CD1c-positive myeloid dendritic cell (primary cell): ENCODE measurements around the gene GEMIN5.
"Not testable (repeated sequence)": the region's sequence is repeated elsewhere in the genome, so short reads cannot be mapped to it uniquely, and the experiment has no call there.

Source experiments
- DNase-seq: peaks from one replicate; pipeline ENCODE4 v3.0.0-alpha.2; 2016; ENCODE audit errors: extremely low spot score

Gene GEMIN5

DNA sequence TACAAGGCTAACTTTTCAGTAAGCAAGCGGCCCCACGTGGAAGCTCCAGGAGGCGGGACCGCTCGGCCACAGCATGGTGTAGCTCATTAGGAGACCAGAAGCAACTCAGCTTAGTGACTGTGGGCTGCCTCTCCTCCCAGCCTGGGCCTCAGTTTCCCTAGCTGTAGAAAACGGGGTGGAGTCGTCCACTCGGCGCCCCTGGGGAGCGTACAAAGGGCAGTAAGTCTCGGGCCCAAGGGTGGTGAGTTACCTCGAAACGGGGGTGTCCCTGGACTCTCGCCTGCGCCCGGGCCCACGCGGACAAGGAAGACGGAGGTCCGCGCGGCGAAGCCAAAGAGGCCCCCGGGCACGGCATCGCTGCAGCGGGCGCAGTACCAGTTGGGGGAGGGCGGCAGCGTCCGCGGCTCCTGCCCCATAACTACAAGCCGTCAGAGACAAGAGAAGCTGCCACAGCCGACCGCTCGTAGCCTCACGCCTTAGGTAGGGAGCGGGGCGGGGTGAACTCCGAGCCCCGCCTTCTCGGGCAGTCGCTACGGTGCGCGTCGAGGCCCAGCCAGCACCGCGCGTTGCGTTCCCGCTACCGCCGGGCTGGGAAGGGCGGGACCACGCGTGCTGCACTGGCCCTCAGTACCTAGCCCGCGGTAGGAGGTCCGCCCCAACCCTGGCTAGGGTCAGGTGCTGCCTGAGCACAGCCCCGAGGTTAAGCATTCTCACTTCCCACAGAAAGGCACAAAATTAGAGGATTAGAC is at the start of gene GEMIN5:
Gene GEMIN5 (minus strand): TSS at position 494 of the 749 bp plus-strand sequence. CDS start 78 bp downstream, at position 416.
- DNase-seq, result peak; percentile 89

GRCh38 chr5:154986151-154986550 is 48.1 kb upstream of the GEMIN5 start:
- no peak for DNase-seq

- DNase-seq, result no peak
Observed at GRCh38 chr5:154984946-154985516, 47.0 kb upstream of the GEMIN5 start.

- not testable (repeated sequence) for DNase-seq
Observed at GRCh38 chr5:154978294-154978693, 40.3 kb upstream of the GEMIN5 start.

GRCh38 chr5:154977409-154977808 is 39.4 kb upstream of the GEMIN5 start:
- DNase-seq, result peak; percentile 44

GRCh38 chr5:154976082-154976481 is 38.1 kb upstream of the GEMIN5 start:
- not testable (repeated sequence) for DNase-seq

DNA sequence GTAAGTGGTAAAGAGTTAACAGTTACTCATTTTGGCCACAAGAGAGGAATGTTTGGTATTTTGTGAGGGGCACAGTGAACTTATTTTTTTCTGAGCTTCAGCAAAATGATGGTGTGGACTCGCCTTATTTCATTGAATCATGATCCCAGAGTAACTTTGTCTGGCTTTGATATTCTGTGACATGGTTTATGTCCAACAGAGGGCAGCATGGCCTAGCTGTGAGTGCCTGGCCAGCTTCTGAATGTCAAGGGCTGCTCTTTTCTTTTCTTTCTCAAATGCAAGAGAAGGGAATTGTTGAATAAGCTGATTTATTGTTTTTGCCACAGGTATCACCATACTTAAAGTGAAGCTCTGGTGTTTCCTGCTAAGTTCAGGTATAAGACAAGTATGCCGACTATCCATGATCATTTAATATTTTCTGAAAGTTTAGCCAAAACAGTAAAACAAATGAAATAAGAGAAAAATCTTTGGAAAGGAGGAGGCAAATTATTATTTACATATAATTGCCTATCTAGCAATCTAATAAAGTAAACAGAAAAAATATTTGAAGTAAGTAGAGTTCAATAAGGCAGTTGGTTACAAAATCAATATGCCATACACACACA is 34.6 kb upstream of the GEMIN5 start:
- DNase-seq, result peak; percentile 16

DNA sequence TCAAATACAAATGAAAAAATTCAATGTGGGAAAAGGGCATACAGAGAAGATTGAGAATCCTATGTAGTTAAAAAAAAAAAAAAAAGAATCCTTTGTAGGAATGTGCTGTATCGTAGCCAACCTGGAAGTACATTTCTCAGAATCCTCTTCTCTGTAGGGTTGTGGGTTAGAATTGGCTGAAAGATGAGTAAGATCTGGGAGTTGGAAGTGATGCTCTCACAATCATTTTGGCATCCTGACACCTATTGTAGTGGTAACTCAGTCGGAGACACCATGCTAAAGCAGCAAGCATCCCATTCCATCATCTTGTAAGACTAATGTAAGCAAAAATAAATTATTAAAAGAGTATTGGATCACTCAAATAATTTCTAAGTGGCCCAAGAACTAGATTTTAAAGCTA is 33.5 kb upstream of the GEMIN5 start:
- no peak for DNase-seq

GRCh38 chr5:154970759-154971158 is 32.7 kb upstream of the GEMIN5 start:
- DNase-seq, result peak; percentile 34

GRCh38 chr5:154968953-154969352 is 30.9 kb upstream of the GEMIN5 start:
- no peak for DNase-seq

- DNase-seq, result peak; percentile 21
Observed at GRCh38 chr5:154967421-154968024, 29.5 kb upstream of the GEMIN5 start.

- no peak for DNase-seq
Observed at GRCh38 chr5:154966874-154967273, 28.9 kb upstream of the GEMIN5 start.

- no peak for DNase-seq
Observed at GRCh38 chr5:154966081-154966841, 28.2 kb upstream of the GEMIN5 start.

DNA sequence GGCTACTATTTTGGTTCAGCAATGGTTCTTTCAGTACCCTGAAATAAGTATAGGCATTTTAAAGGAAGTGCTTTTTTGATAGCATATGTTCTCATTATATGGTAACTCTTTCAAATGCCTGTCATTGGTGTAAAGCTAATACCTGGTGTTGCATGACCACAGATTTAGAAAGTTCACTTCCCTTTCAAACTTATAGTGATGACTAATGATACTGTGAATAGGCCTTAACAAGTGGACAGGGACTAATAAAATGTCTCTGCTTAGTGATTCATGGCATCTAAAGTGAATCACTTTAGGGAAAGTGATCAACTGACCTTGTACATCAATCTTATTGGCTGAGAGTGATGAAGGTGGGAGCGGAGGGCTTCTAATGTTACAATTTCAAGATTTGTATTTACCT is 24.5 kb upstream of the GEMIN5 start:
- DNase-seq, result no peak

GRCh38 chr5:154956712-154957111 is 18.7 kb upstream of the GEMIN5 start:
- no peak for DNase-seq

- DNase-seq, result no peak
Observed at GRCh38 chr5:154949781-154950180, 11.8 kb upstream of the GEMIN5 start.

- DNase-seq, result no peak
Observed at GRCh38 chr5:154948313-154948712, 10.3 kb upstream of the GEMIN5 start.

DNA sequence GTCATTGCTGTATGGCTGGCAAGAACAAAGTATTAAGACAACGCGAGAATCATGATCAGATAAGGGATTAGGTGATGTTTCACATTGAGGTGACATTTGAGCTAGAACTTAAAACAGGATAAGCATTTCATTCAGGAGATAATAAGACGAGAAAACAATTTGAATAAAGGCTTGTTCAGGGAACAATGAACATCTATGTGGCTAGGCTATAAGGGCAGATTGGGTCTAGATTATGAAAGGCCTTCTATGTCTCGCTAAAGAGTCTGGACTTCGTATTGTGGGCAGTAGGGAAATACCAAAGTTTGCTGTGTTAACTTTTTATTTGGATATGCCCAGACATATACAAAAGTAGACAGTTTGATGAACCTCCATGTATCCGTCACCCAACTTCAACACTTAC is 9.8 kb upstream of the GEMIN5 start:
- no peak for DNase-seq

GRCh38 chr5:154945695-154946301 is 7.8 kb upstream of the GEMIN5 start:
- peak; percentile 36 for DNase-seq

DNA sequence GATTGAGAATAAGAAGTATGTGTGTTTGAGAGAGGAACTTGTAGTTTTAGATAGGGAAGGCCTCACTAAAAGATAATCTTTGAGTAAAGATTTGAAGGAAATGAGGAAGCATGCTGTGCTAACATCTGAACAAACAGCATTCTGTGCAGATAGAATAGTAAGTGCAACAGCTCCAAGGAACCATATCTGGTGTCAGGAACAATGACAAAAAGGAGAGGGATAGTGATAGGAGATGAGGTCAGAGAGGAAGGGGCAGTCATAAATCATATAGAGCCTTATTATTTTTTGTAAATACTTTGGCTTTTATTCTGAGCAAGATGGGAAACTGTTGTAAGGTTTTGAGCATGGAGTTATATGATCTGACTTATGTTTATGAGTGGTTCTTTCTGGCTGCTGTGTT is 6.7 kb upstream of the GEMIN5 start:
- no peak for DNase-seq

DNA sequence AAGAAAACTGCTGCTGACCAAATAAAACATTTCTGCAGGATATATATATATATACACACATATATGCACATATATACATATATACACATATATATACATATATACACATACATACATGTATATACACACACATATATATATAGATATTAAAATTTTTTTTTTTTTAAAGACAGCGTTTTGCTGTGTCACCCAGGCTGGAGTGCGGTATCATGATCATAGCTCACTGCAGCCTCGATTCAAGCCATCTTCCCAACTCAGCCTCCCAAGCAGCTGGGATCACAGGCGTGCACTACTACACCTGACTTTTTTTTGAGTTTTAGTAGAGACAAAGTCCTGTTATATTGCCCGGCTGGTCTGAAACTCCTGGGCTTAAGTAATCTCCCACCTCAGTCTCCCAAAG is 5.5 kb upstream of the GEMIN5 start:
- DNase-seq, result no peak
